AG20443 (cell line): ENCODE measurements around the gene CD79A.

ENCODE experiments used
- DNase-seq: peaks from one replicate; pipeline ENCODE4 v3.0.0; 2012; ENCODE audit warnings: low spot score, mixed read lengths

The CD79A gene

GRCh38 chr19:41876847-41877832 lies at the start of gene CD79A:
TSS of gene CD79A (plus strand) at chr19:41877279. CDS start at chr19:41877305, 26 bp downstream.
- no peak for DNase-seq

DNA sequence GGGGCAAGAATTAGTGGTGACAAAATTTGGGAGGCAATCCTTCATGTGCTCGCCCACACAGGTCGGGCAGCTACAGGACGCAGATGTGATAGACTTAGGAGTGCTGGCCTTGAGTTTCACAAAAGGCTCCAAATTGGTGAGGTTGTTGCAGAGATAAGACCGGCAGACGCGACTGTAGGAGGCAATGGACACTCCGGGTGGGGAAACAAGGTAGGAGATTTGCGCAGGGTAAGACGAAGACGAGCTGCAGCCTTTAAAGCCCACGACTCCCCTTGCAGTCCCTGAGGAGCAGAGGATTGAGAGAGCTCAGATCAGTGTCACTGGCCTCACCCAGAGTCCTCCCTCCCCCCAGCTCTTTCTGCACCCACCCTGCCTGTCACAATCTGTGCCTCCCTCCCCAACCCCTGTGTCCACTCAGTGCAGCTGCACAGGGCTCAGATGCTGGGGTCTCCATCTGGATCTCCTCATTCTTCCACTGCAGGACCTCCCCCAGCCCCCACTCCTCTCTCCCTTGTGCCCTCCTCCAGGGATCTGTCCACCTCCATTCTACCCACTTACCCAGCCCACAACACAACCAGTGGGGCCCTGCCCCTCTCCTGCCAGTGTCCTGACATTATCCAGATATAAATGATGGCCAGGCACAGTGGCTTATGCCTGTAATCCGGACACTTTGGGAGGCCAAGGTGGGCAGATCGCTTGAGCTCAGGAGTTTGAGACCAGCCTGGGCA lies 38.9 kb upstream of the CD79A start:
- DNase-seq = no peak

GRCh38 chr19:41839211-41839610 lies 37.9 kb upstream of the CD79A start:
- DNase-seq = no peak

GRCh38 chr19:41843371-41843770 lies 33.7 kb upstream of the CD79A start:
- DNase-seq = no peak

GRCh38 chr19:41844601-41845000 lies 32.5 kb upstream of the CD79A start, which contains the start of gene LYPD4:
TSS of gene LYPD4 (minus strand) at chr19:41844683. CDS start at chr19:41839285, 5,398 bp downstream.
- DNase-seq = no peak

DNA sequence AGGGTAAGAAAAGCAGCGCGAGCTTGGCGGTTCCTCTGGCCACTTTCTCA lies 32.3 kb upstream of the CD79A start, which contains the start of gene DMRTC2:
Gene DMRTC2, plus strand, starts transcription at position 42 of the 50 bp plus-strand sequence. CDS start 2,387 bp downstream, outside the sequence.
- no peak for DNase-seq

DNA sequence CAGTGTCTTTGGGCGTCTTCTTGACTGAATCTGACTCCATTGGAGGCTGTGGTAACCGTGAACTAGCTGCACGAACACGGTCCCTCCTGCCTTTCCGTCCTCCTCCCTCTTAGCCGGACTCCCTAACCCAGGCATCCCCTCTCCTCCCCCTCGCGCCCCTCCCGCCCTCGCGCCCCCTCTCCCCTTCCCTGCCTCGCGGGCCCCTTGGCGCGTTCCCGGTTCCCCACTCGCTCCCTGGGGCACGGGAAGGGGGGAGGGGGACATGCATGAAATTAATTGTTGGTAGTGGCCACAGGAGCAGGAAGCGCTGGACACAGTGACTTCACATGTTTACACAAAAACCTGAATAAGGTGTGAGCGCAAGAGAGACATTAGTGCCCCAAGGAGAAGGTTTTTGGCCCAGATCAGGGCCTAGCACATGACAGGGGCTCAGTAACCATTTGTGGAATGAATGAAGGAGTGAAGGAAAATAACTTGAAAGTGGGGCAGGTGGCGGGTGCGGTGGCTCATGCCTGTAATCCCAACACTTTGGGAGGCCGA lies 32.0 kb upstream of the CD79A start:
- no peak for DNase-seq

DNA sequence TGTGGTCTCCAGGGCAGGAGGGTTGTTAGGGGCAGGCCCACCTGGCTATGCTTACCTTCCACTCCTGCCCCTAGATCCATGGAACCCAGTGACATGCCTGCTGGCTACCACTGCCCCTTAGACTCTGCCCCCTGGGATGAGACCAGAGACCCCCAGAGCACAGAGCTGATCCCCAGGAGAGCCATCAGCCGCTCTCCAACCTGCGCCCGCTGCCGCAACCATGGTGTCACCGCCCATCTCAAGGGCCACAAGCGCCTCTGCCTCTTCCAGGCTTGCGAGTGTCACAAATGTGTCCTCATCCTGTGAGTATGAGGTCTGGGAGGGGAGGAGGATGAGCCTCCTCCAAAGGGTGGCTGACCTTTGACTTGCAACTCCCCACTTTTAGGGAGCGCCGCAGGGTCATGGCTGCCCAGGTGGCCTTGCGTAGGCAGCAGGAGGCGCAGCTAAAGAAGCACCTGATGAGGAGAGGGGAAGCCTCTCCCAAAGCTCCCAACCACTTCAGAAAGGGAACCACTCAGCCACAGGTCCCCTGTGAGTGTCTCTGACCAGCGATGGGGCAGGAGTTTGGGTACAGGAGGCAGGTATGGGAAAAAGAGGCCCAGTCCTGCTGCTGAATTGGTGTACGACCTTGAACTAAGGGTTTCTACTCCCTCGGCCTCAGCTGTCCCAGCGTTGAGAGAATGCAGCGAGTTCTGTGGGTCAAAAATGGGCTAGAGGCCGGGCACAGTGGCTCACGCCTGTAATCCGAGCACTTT lies 29.6 kb upstream of the CD79A start:
- no peak for DNase-seq

DNA sequence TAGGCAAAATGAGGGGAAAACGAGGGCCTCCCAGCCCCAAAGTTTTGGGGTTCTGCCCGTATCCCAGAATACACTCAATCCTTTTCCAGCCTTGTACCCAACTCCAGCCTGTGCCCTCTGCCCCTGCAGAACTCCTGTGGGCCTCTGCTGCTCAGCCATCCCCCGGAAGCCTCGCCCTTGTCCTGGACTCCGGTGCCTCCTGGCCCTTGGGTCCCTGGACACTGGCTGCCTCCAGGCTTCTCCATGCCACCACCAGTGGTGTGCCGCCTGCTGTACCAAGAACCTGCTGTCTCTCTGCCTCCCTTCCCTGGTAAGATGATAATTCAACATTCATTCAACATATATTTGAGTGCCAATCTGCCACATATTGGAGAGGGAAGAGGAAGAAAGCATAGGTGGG lies 28.4 kb upstream of the CD79A start:
- DNase-seq = no peak

DNA sequence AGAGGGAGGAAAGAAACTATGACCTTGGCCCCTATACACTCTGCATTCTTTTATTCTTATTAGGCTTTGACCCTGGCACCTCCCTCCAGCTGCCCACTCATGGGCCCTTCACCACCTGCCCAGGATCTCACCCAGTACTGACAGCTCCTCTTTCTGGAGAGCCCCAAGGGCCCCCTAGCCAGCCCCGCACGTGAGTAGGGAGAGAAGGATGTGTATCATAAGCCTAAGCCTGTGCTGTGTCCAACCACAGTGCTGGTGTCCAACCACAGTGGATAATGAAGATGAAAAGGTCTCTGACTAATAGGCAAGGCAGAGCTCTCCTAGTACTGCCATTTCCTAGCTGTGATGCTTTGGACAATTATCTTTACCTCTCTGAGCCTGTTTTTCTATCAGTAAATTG lies 28.0 kb upstream of the CD79A start:
- DNase-seq = no peak

DNA sequence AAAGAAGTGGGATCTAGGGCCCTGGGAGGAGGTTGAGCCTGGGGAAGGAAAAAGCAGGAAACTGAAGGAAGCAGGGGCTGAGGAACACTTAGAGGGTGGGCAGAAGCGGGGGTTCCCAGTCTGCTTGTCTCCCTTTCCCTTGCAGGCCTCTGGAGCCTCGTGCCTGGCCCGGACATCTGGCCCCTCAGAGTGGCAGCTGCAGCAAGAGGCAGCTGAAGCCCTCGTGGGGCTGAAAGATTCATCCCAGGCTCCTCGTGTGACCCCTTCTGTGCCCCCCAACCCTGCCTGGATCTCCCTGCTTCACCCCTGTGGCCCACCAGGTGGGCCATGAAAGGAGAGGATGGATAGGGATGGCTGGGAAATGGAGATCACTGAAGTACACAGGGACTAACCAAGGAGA lies 26.7 kb upstream of the CD79A start:
- no peak for DNase-seq

- DNase-seq = no peak
Measured at GRCh38 chr19:41851456-41851855, 25.6 kb upstream of the CD79A start.

GRCh38 chr19:41853344-41853743 lies 23.7 kb upstream of the CD79A start:
- DNase-seq = no peak

DNA sequence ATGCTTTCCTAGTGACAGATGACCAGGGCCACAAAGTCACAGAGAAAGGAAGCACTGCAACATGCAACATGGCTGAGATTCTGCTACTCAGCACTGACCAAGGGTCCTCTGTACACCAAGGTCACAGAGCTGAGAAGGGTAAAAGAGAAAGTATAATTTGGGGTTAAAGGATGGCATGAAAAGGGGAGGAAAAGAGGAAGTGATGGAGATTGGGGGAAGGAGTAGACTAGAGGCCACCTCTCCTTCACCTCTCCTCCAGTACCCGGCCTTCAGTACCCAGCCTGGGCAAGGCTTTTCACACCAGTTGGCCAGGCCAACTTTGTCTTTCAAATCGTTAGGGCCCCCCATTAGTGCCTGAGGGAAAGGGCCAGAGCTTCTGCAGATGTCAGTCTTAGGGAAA lies 23.3 kb upstream of the CD79A start:
- DNase-seq = no peak

- DNase-seq = no peak
Measured at GRCh38 chr19:41859213-41859617, 17.9 kb upstream of the CD79A start.

DNA sequence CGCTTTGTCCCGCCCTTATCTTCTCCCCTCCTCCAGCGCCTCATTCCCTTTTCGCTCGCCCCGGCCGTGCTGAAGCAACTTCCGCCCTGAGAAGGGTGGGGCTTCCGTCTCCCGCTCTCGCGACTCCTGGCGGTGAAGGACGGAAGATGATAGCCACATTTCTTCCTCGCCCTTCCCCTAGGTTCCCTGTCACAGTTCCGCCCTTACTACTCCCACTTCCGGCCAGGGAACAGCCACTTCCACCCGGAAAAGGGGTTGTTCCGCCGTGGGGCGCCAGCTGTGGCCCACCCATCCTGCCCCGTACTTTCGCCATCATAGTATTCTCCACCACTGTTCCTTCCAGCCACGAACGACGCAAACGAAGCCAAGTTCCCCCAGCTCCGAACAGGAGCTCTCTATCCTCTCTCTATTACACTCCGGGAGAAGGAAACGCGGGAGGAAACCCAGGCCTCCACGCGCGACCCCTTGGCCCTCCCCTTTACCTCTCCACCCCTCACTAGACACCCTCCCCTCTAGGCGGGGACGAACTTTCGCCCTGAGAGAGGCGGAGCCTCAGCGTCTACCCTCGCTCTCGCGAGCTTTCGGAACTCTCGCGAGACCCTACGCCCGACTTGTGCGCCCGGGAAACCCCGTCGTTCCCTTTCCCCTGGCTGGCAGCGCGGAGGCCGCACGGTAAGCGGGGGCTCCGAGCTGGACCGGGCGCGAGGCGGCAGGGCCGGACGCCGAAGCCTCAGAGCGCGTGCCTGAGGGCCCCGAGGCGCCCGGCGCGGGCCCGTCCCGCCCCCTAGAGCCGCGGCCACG lies 17.3 kb upstream of the CD79A start, which contains the start of gene RPS19:
Gene RPS19, plus strand, starts transcription at position 638 of the 801 bp plus-strand sequence. CDS start 520 bp downstream, outside the sequence.
- peak; percentile 97 for DNase-seq

GRCh38 chr19:41860419-41861115 lies 16.5 kb upstream of the CD79A start:
- peak; percentile 38 for DNase-seq

DNA sequence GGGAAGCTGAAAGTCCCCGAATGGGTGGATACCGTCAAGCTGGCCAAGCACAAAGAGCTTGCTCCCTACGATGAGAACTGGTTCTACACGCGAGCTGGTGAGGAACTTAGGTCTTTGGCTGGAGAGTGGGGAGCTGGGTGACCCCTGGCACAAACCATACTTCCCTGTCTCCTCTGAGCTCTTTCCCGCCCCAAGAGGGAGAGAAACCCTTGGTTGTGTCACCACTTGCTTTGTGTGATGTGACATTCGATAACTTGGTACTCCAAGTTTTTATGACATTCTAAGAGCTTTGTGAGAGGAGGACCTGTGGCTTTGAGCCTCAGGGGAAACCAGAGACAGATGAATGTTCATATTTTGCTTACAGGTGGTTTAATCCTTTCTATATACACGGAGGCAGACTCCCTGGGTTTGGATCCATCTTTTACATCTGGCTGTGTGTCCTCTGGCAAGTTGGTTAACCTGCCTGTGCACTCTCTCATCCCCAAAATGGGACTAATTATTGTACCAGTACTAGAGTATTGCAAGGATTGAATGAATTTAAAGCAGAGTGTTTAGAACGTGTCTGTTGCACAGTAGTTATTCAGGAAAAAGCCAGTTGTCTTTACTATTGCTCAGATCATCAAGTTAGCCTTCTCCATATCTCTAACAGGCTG lies 15.8 kb upstream of the CD79A start:
- DNase-seq = no peak

GRCh38 chr19:41861846-41862245 lies 15.2 kb upstream of the CD79A start:
- DNase-seq = no peak

GRCh38 chr19:41862445-41862986 lies 14.6 kb upstream of the CD79A start:
- no peak for DNase-seq
